Neutrophil (primary cell): ENCODE measurements around the gene TENT5C.

Source experiments
- H3K27ac ChIP-seq: fragments of 200-600 bp; sonication (generic); 2 replicates; pipeline ENCODE4 v1.5.1; 2016; ENCODE audit warnings: mild to moderate bottlenecking, moderate library complexity
- H3K27me3 ChIP-seq: fragments of 200-600 bp; sonication (generic); 2 replicates; pipeline ENCODE4 v1.6.0; 2016; ENCODE audit warnings: mild to moderate bottlenecking
- H3K36me3 ChIP-seq: fragments of 200-600 bp; sonication (generic); 2 replicates; pipeline ENCODE4 v1.5.1; 2017
- H3K4me1 ChIP-seq, 2 experiments: fragments of 200-600 bp in 1 of 2; sonication (generic) in 1 of 2; 1 replicate in 1 of 2; 2 replicates in 1 of 2; pipeline versions ENCODE4 v1.5.1 to v1.6.1; 2013 to 2016; ENCODE audit warnings: low read depth in 1 of 2, low read length in 1 of 2, mild to moderate bottlenecking in 1 of 2, moderate library complexity in 1 of 2; ENCODE audit not compliant: control insufficient read depth in 1 of 2, insufficient read depth in 1 of 2
- H3K4me3 ChIP-seq, 2 experiments: fragments of 200-600 bp in 1 of 2; sonication (generic) in 1 of 2; 1 replicate in 1 of 2; 2 replicates in 1 of 2; pipeline ENCODE4 v1.5.1; 2013 to 2016; ENCODE audit warnings: low read depth in 1 of 2, low read length in 1 of 2, mild to moderate bottlenecking in 1 of 2, moderate library complexity in 1 of 2
- H3K9me3 ChIP-seq: fragments of 200-600 bp; sonication (generic); 2 replicates; pipeline ENCODE4 v1.5.1; 2016
- TF ChIP-seq, protein P1 (sequence below): fragments of 200-600 bp; sonication (generic); IDR thresholded peaks from 2 replicates; pipeline ENCODE4 v1.5.1; 2016; ENCODE audit warnings: antibody characterized with exemption

The TENT5C gene

DNA sequence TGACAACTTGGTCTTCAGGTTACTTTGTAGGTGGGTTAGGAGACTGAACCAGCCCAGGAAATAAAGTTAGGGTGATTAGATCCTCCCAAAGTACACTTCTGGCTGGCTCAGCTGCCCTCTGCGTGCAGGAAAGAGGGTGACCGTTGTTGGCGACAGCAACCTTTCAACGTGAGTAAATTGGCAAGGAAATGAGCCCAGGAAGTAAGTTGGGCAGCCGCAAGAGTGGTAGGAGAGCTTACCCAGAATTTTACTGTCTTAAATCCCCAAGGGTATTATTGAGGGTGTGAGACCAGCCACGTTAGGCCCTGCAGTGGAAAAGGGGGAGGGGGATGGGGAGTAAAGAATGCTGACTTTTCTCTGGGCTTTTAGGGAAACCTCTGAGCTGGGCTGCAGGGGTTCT is 1.6 kb downstream of the TENT5C start:
- TF ChIP-seq, protein P1, sequence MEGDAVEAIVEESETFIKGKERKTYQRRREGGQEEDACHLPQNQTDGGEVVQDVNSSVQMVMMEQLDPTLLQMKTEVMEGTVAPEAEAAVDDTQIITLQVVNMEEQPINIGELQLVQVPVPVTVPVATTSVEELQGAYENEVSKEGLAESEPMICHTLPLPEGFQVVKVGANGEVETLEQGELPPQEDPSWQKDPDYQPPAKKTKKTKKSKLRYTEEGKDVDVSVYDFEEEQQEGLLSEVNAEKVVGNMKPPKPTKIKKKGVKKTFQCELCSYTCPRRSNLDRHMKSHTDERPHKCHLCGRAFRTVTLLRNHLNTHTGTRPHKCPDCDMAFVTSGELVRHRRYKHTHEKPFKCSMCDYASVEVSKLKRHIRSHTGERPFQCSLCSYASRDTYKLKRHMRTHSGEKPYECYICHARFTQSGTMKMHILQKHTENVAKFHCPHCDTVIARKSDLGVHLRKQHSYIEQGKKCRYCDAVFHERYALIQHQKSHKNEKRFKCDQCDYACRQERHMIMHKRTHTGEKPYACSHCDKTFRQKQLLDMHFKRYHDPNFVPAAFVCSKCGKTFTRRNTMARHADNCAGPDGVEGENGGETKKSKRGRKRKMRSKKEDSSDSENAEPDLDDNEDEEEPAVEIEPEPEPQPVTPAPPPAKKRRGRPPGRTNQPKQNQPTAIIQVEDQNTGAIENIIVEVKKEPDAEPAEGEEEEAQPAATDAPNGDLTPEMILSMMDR: no peak
- Histone ChIP-seq H3K36me3 (no peaks in the 10 kb centered on the region), H3K4me1 (peaks cover 25 to 30% of the 10 kb centered on the region in 2 experiments), H3K4me3 (peak overlapping the region; percentile 91 to 94), H3K27me3 (peaks cover 22% of the 10 kb centered on the region), H3K9me3 (no peaks in the 10 kb centered on the region), H3K27ac (peak overlapping the region; percentile 74)

GRCh38 chr1:117608115-117608615 is 2.3 kb downstream of the TENT5C start:
- Histone ChIP-seq H3K36me3 (no peaks in the 10 kb centered on the region), H3K4me1 (peaks cover 32 to 37% of the 10 kb centered on the region in 2 experiments), H3K9me3 (no peaks in the 10 kb centered on the region), H3K4me3 (no peak overlapping the region), H3K27ac (no peak overlapping the region), H3K27me3 (peaks cover 22% of the 10 kb centered on the region)
- TF ChIP-seq, protein P1: no peak

DNA sequence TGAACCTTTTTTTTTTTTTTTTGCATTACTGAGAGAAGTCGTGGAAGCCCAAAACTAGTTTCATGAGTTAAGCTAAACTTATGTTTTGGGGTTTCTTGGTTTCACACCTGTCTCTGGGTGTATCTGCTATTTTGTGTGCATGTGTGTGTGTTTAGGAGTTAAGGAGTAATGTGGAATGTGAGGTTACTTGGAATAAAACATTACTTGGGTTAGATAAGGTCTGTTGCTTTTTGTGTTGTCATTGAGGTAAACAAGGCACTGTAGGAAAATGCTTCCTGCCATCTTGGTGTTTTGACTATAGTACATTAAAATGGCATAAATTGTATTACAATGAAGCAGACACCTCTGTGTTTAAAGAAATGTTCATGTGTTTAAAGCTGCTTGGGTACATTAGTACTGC is 2.9 kb downstream of the TENT5C start:
- H3K36me3 ChIP-seq: no peaks in the 10 kb centered on the region
- H3K4me1 ChIP-seq: peaks cover 38 to 43% of the 10 kb centered on the region in 2 experiments
- H3K27me3 ChIP-seq: peaks cover 16% of the 10 kb centered on the region
- no peak overlapping the region for H3K4me3 ChIP-seq
- TF ChIP-seq, protein P1: no peak
- no peak overlapping the region for H3K27ac ChIP-seq
- no peaks in the 10 kb centered on the region for H3K9me3 ChIP-seq

DNA sequence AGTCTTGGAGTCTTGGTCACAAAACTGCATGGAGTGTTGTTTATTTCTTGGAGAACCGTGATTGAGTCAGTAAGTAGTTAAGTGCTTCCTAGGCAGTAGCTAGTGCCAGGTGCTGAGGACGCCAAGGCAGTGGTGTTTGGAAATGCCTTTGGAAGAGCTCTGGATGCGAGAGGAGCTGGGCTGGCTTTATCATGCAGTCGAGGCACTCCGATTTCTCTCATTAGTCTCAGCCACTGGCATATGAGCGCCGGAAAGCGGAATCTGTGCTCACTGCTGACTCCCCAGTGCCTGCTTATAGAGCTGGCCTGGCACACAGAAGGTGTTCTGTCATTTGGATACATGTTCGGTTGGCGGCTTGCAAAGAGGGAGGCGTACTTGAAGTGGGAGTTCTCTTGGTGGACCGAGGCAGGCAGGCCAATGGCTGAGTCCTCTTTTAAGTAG is 3.6 kb downstream of the TENT5C start:
- no peak overlapping the region for H3K4me3 ChIP-seq
- no peaks in the 10 kb centered on the region for H3K9me3 ChIP-seq
- H3K27ac ChIP-seq: no peak overlapping the region
- TF ChIP-seq, protein P1: no peak
- peaks cover 8% of the 10 kb centered on the region for H3K27me3 ChIP-seq
- H3K4me1 ChIP-seq: peaks cover 46 to 50% of the 10 kb centered on the region in 2 experiments
- no peaks in the 10 kb centered on the region for H3K36me3 ChIP-seq

GRCh38 chr1:117610036-117610435 is 4.2 kb downstream of the TENT5C start:
- no peak overlapping the region for H3K27ac ChIP-seq
- H3K4me3 ChIP-seq: no peak overlapping the region
- H3K4me1 ChIP-seq: peaks cover 47 to 50% of the 10 kb centered on the region in 2 experiments
- H3K36me3 ChIP-seq: no peaks in the 10 kb centered on the region
- peaks cover 3% of the 10 kb centered on the region for H3K27me3 ChIP-seq
- H3K9me3 ChIP-seq: no peaks in the 10 kb centered on the region
- TF ChIP-seq, protein P1: no peak
